Fibroblast of skin of back (primary cell): ENCODE measurements around the gene RRBP1.
"Not testable (repeated sequence)": the region's sequence is repeated elsewhere in the genome, so short reads cannot be mapped to it uniquely, and the experiment has no call there.

Experiments used
- DNase-seq: peaks from one replicate; pipeline ENCODE4 v3.0.0-alpha.2; 2013

The RRBP1 gene

GRCh38 chr20:17659801-17660200 lies 22.2 kb downstream of the RRBP1 start:
- DNase-seq: no peak

- DNase-seq: not testable (repeated sequence)
These were observed 22.7 kb downstream of the RRBP1 start for GRCh38 chr20:17659344-17659743.

GRCh38 chr20:17658648-17658993 lies 23.4 kb downstream of the RRBP1 start:
- DNase-seq: no peak

GRCh38 chr20:17657898-17658647 lies 24.0 kb downstream of the RRBP1 start:
- no peak for DNase-seq

- no peak for DNase-seq
These were observed 24.8 kb downstream of the RRBP1 start for GRCh38 chr20:17657079-17657825.

GRCh38 chr20:17655865-17656479 lies 26.1 kb downstream of the RRBP1 start:
- DNase-seq: peak; percentile 58

- DNase-seq: peak; percentile 67
These were observed 26.8 kb downstream of the RRBP1 start for GRCh38 chr20:17655286-17655651.

- peak; percentile 69 for DNase-seq
These were observed 27.3 kb downstream of the RRBP1 start for GRCh38 chr20:17654649-17655285.

GRCh38 chr20:17653835-17654648 lies 28.0 kb downstream of the RRBP1 start:
- no peak for DNase-seq

- DNase-seq: no peak
These were observed 29.6 kb downstream of the RRBP1 start for GRCh38 chr20:17652411-17652810.

GRCh38 chr20:17651760-17652388 lies 30.2 kb downstream of the RRBP1 start:
- DNase-seq: no peak

GRCh38 chr20:17651129-17651759 lies 30.8 kb downstream of the RRBP1 start:
- DNase-seq: no peak

- DNase-seq: no peak
These were observed 31.5 kb downstream of the RRBP1 start for GRCh38 chr20:17650301-17651128.

GRCh38 chr20:17648791-17649730 lies 33.0 kb downstream of the RRBP1 start:
- DNase-seq: no peak

- DNase-seq: no peak
These were observed 33.8 kb downstream of the RRBP1 start for GRCh38 chr20:17648315-17648646.

- no peak for DNase-seq
These were observed 34.4 kb downstream of the RRBP1 start for GRCh38 chr20:17647391-17648314.

- DNase-seq: no peak
These were observed 35.1 kb downstream of the RRBP1 start for GRCh38 chr20:17646961-17647301.

- no peak for DNase-seq
These were observed 35.7 kb downstream of the RRBP1 start for GRCh38 chr20:17646209-17646960.
